Esophagus squamous epithelium (tissue), 4 donors: ENCODE data around the gene ZDHHC3.

ENCODE experiments used
- POLR2A ChIP-seq, 4 donors: fragments of 450-650 bp; IDR thresholded peaks; one replicate each; pipeline ENCODE4 v1.6.1; 2017; ENCODE audit warnings: antibody characterized with exemption in 4 of 4, mild to moderate bottlenecking in 4 of 4, moderate library complexity in 3 of 4
- TF ChIP-seq, protein P1 (sequence below), 6 experiments: fragments of 450-650 bp in 4 of 6; fragments of 200-600 bp in 2 of 6; sonication (generic) in 2 of 6; IDR thresholded peaks; one replicate each; pipeline ENCODE4 v1.5.1; 2016 to 2019; ENCODE audit warnings: antibody characterized with exemption in 6 of 6, mild to moderate bottlenecking in 4 of 6, moderate library complexity in 4 of 6

DNA sequence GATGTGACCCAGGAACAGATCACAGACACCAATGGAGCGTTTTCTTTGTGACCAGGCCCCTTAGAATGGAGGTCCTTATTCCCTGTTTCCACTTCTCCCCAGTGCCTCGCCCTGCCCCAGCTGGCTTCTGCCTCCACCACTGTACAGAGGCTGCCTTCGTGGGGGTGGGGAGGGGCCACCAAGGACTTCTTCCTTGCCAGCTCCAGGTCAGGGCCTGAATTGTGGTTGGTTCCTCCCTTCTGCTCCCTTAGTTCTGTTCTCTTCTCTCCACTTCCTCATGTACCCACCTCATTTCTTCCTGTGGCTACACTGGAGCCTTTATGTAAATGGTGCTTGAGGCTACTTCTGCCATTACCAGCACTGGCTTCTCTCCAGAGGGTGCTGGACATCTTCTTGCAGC is 85.1 kb downstream of the ZDHHC3 start:
- TF ChIP-seq, protein P1, sequence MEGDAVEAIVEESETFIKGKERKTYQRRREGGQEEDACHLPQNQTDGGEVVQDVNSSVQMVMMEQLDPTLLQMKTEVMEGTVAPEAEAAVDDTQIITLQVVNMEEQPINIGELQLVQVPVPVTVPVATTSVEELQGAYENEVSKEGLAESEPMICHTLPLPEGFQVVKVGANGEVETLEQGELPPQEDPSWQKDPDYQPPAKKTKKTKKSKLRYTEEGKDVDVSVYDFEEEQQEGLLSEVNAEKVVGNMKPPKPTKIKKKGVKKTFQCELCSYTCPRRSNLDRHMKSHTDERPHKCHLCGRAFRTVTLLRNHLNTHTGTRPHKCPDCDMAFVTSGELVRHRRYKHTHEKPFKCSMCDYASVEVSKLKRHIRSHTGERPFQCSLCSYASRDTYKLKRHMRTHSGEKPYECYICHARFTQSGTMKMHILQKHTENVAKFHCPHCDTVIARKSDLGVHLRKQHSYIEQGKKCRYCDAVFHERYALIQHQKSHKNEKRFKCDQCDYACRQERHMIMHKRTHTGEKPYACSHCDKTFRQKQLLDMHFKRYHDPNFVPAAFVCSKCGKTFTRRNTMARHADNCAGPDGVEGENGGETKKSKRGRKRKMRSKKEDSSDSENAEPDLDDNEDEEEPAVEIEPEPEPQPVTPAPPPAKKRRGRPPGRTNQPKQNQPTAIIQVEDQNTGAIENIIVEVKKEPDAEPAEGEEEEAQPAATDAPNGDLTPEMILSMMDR (IDR thresholded peaks at IDR 0.05): no peak
- no peak for TF ChIP-seq POLR2A (IDR thresholded peaks at IDR 0.05)
